Endothelial cell of umbilical vein (primary cell): Measurements from ENCODE around the gene INSM2. TPM values are rescaled to one million over a fixed set of nuclear protein-coding genes. Genes with fewer than 3 reads are reported as not detected.

ENCODE experiments used
- BruUV-seq: library from RNA; stranded (reverse); fragments of 400-500 nt; replicated peaks from 2 replicates; lab custom pipeline; 2021; lab: Mats Ljungman, UMichigan
- CTCF ChIA-PET: fragments of 300-600, 350-600 bp; sonication (Branson Sonifier 250); formaldehyde crosslinking; loops from one replicate; lab custom pipeline; 2021; ENCODE audit warnings: antibody characterized with exemption, inconsistent platforms; lab: Charles Lee
- POLR2A ChIA-PET: fragments of 300-600, 350-600 bp; sonication (Branson Sonifier 250); formaldehyde crosslinking; loops from one replicate; lab custom pipeline; 2021; ENCODE audit warnings: antibody characterized with exemption, inconsistent platforms; lab: Charles Lee
- DNase-seq: peaks from one replicate; pipeline ENCODE4 v3.0.0-alpha.2; 2011; ENCODE audit warnings: low read depth, low spot score
- FAIRE-seq: peaks from 2 replicates; lab custom pipeline; 2011; peaks lifted over from hg19 to GRCh38; lab: Jason Lieb, UNC
- H2AFZ ChIP-seq: 2 replicates; pipeline ENCODE4 v1.6.0; 2012; ENCODE audit warnings: low read depth, low read length, control low read depth, inconsistent platforms
- H3K27ac ChIP-seq: 2 replicates; pipeline ENCODE4 v1.5.1; 2011; ENCODE audit warnings: low read depth, mild to moderate bottlenecking, control low read depth, low read length, moderate library complexity; ENCODE audit not compliant: insufficient read depth
- H3K27me3 ChIP-seq, 2 experiments: 2 replicates each; pipeline versions ENCODE4 v1.6.0 to v1.6.1; 2011; ENCODE audit warnings: low read length in 2 of 2, mixed read lengths in 1 of 2; ENCODE audit not compliant: control insufficient read depth in 2 of 2, insufficient read depth in 2 of 2
- H3K36me3 ChIP-seq, 2 experiments: 2 replicates in 1 of 2; 3 replicates in 1 of 2; pipeline ENCODE4 v1.5.1; 2011; ENCODE audit warnings: low read length in 2 of 2, mild to moderate bottlenecking in 1 of 2, moderate library complexity in 1 of 2; ENCODE audit not compliant: control insufficient read depth in 2 of 2, insufficient read depth in 2 of 2; ENCODE audit errors: extremely low read depth in 1 of 2
- H3K4me1 ChIP-seq: 3 replicates; pipeline ENCODE4 v1.5.1; 2011; ENCODE audit warnings: mild to moderate bottlenecking, low read length; ENCODE audit not compliant: control insufficient read depth, insufficient read depth; ENCODE audit errors: extremely low read depth
- H3K4me2 ChIP-seq: 2 replicates; pipeline ENCODE4 v1.6.1; 2011; ENCODE audit warnings: low read length, control low read depth, mixed read lengths; ENCODE audit not compliant: insufficient read depth
- H3K4me3 ChIP-seq, 3 experiments: fragments of 200-600 bp in 1 of 3; sonication (generic), shearing (Covaris generic) in 1 of 3; replicated peaks in 1 of 3; 2 replicates each; pipeline ENCODE4 v1.5.1; 2011 to 2016; ENCODE audit warnings: control low read depth in 3 of 3, low read length in 3 of 3, mild to moderate bottlenecking in 2 of 3, inconsistent platforms in 1 of 3, low read depth in 1 of 3, moderate library complexity in 1 of 3; ENCODE audit not compliant: insufficient read depth in 1 of 3
- H3K79me2 ChIP-seq: 2 replicates; pipeline ENCODE4 v1.6.0; 2012; ENCODE audit warnings: low read length, inconsistent platforms; ENCODE audit not compliant: control insufficient read depth, insufficient read depth
- H3K9ac ChIP-seq: replicated peaks from 2 replicates; pipeline ENCODE3; 2011; ENCODE audit warnings: low read length, control low read depth; ENCODE audit not compliant: insufficient read depth; ENCODE audit errors: extremely low read depth
- H3K9me1 ChIP-seq: replicated peaks from 3 replicates; pipeline ENCODE4 v1.6.0; 2011; ENCODE audit warnings: mild to moderate bottlenecking, low read length; ENCODE audit not compliant: control insufficient read depth, insufficient read depth; ENCODE audit errors: extremely low read depth
- H3K9me3 ChIP-seq: replicated peaks from 2 replicates; pipeline ENCODE4 v1.5.1; 2012; ENCODE audit warnings: low read length, inconsistent platforms; ENCODE audit not compliant: control insufficient read depth, insufficient read depth
- H4K20me1 ChIP-seq: replicated peaks from 2 replicates; pipeline ENCODE3; 2011; ENCODE audit warnings: mild to moderate bottlenecking, low read length; ENCODE audit not compliant: control insufficient read depth, insufficient read depth; ENCODE audit errors: extremely low read depth
- CTCF ChIP-seq, 2 donors: IDR thresholded peaks; 1 replicate in 1 of 2; 2 replicates in 1 of 2; pipeline ENCODE4 v1.5.1; 2011; ENCODE audit warnings: low read length in 2 of 2, mild to moderate bottlenecking in 2 of 2, moderate library complexity in 2 of 2, control low read depth in 1 of 2, inconsistent platforms in 1 of 2, low read depth in 1 of 2; ENCODE audit not compliant: insufficient read depth in 1 of 2; ENCODE audit errors: extremely low read depth in 1 of 2
- EZH2 ChIP-seq: IDR thresholded peaks from 2 replicates; pipeline ENCODE4 v1.6.1; 2012; ENCODE audit warnings: borderline replicate concordance, low read depth, mild to moderate bottlenecking, moderate library complexity, low read length, inconsistent platforms; ENCODE audit not compliant: severe bottlenecking
- FOS ChIP-seq: IDR thresholded peaks from 2 replicates; pipeline ENCODE4 v1.6.1; 2011; ENCODE audit warnings: mild to moderate bottlenecking, low read length, moderate library complexity, borderline replicate concordance; ENCODE audit not compliant: insufficient read depth
- GATA2 ChIP-seq: IDR thresholded peaks from 2 replicates; pipeline ENCODE4 v1.7.0; 2011; ENCODE audit warnings: low read depth, mild to moderate bottlenecking, moderate library complexity, mixed read lengths, low read length; ENCODE audit not compliant: insufficient read length, insufficient read depth
- JUN ChIP-seq: IDR thresholded peaks from 2 replicates; pipeline ENCODE4 v1.6.1; 2011; ENCODE audit warnings: borderline replicate concordance, low read depth; ENCODE audit not compliant: insufficient read length, insufficient read depth
- MYC ChIP-seq: IDR thresholded peaks from one replicate; pipeline ENCODE4 v1.6.1; 2011; ENCODE audit warnings: mild to moderate bottlenecking, low read depth, low read length
- POLR2A ChIP-seq: IDR thresholded peaks from 2 replicates; pipeline ENCODE4 v1.6.1; 2012; ENCODE audit warnings: low read depth, mild to moderate bottlenecking, control low read depth, low read length
- POLR2AphosphoS5 ChIP-seq: IDR thresholded peaks from 2 replicates; pipeline ENCODE4 v1.6.1; 2012; ENCODE audit warnings: low read depth, mild to moderate bottlenecking, control low read depth, low read length, moderate library complexity; ENCODE audit not compliant: insufficient read depth
- dilution Hi-C: fragments of 300-500 bp; cut with MboI; formaldehyde crosslinking; loops from one replicate; pipeline ENCODE4 v1.15.0; 2019; ENCODE audit warnings: low sequenced_read_pairs; ENCODE audit not compliant: extremely low pct_ligation_motif_present
- intact Hi-C: fragments of 100-400 bp; cut with micrococcal nuclease; formaldehyde crosslinking; loops from one replicate; pipeline ENCODE4 v1.10.0; 2022
- polyA plus RNA-seq, 4 experiments: library from polyadenylated mRNA; depleted of rRNA in 3 of 4; stranded (reverse) in 3 of 4; unstranded in 1 of 4; fragments of >200 nt; gene quantifications; 2 replicates each; pipeline versions ENCODE4 v1.2.1 to v1.2.3, GENCODE V29; 2011 to 2012; ENCODE audit warnings: missing spikeins in 1 of 4
- total RNA-seq: library from RNA; stranded (reverse); gene quantifications from 2 replicates; pipeline ENCODE4 v1.2.3, GENCODE V29; 2021
- TF ChIP-seq, protein P1 (sequence below): IDR thresholded peaks from 2 replicates; pipeline ENCODE4 v1.6.1; 2011; ENCODE audit not compliant: insufficient read depth, insufficient read length

Gene INSM2
- total and polyA plus RNA-seq, 2 donors (not counting 3 experiments of a cell fraction or from before 2014, with no cell fraction given), result not detected

DNA sequence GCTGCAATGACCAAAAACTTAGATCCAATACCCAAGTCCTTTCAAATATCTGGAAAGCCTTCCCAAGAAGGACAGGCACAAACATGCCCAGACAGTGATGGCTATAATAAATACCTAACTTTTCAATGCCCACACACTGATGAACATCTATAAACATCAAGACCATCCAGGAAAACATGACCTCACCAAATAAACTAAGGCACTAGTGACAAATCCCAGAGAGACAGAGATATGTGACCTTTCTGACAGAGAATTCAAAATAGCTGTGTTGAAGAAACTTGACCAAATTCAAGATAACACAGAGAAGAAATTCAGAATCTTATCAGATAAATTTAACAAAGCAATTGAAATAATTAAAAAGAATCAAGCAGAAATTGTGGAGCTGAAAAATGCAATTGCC is 38.7 kb upstream of the INSM2 start:
- Histone ChIP-seq H3K27ac (no peak overlapping the region), H3K9ac (no peak overlapping the region), H3K79me2 (no peaks in the 10 kb centered on the region), H3K36me3 (no peaks in the 10 kb centered on the region), H3K9me1 (no peaks in the 10 kb centered on the region), H4K20me1 (no peaks in the 10 kb centered on the region), H3K9me3 (no peaks in the 10 kb centered on the region), H3K4me1 (no peaks in the 10 kb centered on the region), H3K4me3 (no peak overlapping the region), H2AFZ (no peak overlapping the region), H3K27me3 (no peaks in the 10 kb centered on the region), H3K4me2 (no peak overlapping the region)
- dilution Hi-C loops, result no loop called here
- DNase-seq, result no peak
- POLR2A ChIA-PET, result no interaction called here
- TF ChIP-seq POLR2AphosphoS5 (no peak), GATA2 (no peak), CTCF (IDR thresholded peaks at IDR 0.05; ENCODE audit: extremely low read depth in 1 of 2, insufficient read depth in 1 of 2, low read depth in 1 of 2, low read length in 2 of 2) (no peak), POLR2A (no peak), JUN (no peak), MYC (no peak), EZH2 (no peak), FOS (no peak)
- TF ChIP-seq, protein P1, sequence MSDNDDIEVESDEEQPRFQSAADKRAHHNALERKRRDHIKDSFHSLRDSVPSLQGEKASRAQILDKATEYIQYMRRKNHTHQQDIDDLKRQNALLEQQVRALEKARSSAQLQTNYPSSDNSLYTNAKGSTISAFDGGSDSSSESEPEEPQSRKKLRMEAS, result no peak
- intact Hi-C loops, result no loop called here
- CTCF ChIA-PET, result no interaction called here
- BruUV-seq, result no TSS peak
- FAIRE-seq, result no peak
